ENCODE measurements around the gene CA4.

- TF ChIP-seq, protein P1, sequence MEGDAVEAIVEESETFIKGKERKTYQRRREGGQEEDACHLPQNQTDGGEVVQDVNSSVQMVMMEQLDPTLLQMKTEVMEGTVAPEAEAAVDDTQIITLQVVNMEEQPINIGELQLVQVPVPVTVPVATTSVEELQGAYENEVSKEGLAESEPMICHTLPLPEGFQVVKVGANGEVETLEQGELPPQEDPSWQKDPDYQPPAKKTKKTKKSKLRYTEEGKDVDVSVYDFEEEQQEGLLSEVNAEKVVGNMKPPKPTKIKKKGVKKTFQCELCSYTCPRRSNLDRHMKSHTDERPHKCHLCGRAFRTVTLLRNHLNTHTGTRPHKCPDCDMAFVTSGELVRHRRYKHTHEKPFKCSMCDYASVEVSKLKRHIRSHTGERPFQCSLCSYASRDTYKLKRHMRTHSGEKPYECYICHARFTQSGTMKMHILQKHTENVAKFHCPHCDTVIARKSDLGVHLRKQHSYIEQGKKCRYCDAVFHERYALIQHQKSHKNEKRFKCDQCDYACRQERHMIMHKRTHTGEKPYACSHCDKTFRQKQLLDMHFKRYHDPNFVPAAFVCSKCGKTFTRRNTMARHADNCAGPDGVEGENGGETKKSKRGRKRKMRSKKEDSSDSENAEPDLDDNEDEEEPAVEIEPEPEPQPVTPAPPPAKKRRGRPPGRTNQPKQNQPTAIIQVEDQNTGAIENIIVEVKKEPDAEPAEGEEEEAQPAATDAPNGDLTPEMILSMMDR (conservative IDR thresholded peaks at IDR 0.05; ENCODE audit: low read length): no peak
- TF ChIP-seq EZH2phosphoT487 (IDR thresholded peaks at IDR 0.05; ENCODE audit: borderline replicate concordance, low read depth, low read length): no peak
These were observed 24.3 kb downstream of the CA4 start for GRCh38 chr17:60174035-60174434.

Measured in OCI-LY7 (cell line).